ENCODE results near the gene ADAMTS17. TPM values are rescaled to one million over a fixed set of nuclear protein-coding genes. Genes with fewer than 3 reads are reported as not detected.

The ADAMTS17 gene
- total and polyA plus RNA-seq, 9 donors, result 3.1 to 8.2 (median 5.2) TPM

DNA sequence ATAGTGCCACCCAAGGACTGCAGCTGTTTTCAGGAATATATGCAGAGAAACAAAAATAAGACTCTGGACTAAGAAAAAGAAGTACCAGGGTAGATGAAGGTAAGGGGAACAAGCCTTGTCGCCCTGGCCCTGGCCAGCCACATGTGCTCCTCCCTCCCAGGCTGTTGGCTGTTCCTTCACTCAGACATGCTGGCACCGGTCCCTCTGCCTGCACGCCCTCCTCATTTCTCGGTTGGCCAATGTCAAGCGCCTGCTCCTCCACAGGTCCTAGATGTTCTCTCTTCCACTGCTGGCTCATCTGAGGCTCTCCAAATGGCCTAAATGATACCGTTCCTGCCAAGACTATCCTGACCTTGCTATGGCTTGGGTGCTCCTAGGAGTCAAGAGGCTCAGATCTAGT lies 320.1 kb downstream of the ADAMTS17 start:
- WGBS (ENCODE audit: insufficient coverage), result 83% methylated on average over 5 of the region's 6 CpGs
- Histone ChIP-seq H3K4me3 (ENCODE audit: low read length) (no peak overlapping the region), H3K27ac (ENCODE audit: low read length) (no peak overlapping the region), H3K36me3 (ENCODE audit: control insufficient read depth, insufficient read depth, low read length) (no peaks in the 10 kb centered on the region), H3K4me1 (ENCODE audit: control insufficient read depth, insufficient read depth, low read length) (peaks cover 33% of the 10 kb centered on the region), H3K27me3 (ENCODE audit: control insufficient read depth, insufficient read depth, low read length) (no peaks in the 10 kb centered on the region), H3K9me3 (replicated peaks; ENCODE audit: control insufficient read depth, low read depth, low read length) (peaks cover 3% of the 10 kb centered on the region)
- no peak for DNase-seq

DNA sequence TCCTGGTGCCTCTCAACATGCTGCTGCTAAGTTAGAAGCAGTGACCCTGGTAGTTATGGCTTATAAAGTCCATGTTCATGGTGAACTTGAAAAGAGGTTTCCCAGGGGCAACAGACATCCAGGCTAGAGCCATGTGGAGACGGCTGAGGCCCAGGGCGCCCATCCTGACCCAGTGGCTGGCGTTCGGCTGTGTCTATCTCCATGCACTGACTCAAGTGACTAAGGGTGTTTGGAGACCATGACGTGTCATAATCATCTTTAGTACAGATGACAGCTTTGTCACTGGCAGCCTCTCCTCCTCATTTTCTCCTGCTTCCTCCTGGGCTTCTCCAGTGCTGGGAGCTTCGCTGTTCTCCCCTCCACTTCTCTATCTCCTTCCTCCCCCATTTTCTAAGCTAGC lies 321.2 kb downstream of the ADAMTS17 start:
- no peak for DNase-seq
- H3K4me3 ChIP-seq (ENCODE audit: low read length), result no peak overlapping the region
- H3K27me3 ChIP-seq (ENCODE audit: control insufficient read depth, insufficient read depth, low read length), result no peaks in the 10 kb centered on the region
- peaks cover 33% of the 10 kb centered on the region for H3K4me1 ChIP-seq (ENCODE audit: control insufficient read depth, insufficient read depth, low read length)
- no peaks in the 10 kb centered on the region for H3K36me3 ChIP-seq (ENCODE audit: control insufficient read depth, insufficient read depth, low read length)
- H3K27ac ChIP-seq (ENCODE audit: low read length), result peak overlapping the region; percentile 13
- 83% methylated on average over 6 of the region's 6 CpGs for WGBS (ENCODE audit: insufficient coverage)
- H3K9me3 ChIP-seq (replicated peaks; ENCODE audit: control insufficient read depth, low read depth, low read length), result peaks cover 3% of the 10 kb centered on the region

DNA sequence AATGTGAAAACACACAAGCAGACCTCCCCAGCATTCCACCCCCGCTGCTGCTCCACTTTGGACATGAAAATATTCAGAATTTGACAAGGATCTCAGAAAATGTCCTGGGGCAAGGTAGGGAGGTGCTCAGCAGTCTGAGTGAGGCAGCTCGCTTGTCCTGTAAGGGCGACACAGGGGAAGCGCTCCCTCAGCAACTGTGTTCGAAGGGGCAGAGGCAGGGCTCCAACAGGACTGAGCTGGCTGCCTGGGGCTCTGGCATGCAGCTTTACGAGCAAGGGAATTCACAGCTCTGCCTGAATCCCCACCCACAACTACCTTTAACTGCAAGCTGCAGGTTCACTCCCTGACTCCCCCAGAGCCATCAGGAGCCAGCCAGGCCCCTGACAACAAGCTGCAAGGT lies 321.6 kb downstream of the ADAMTS17 start:
- Histone ChIP-seq H3K4me1 (ENCODE audit: control insufficient read depth, insufficient read depth, low read length) (peaks cover 33% of the 10 kb centered on the region), H3K36me3 (ENCODE audit: control insufficient read depth, insufficient read depth, low read length) (no peaks in the 10 kb centered on the region), H3K9me3 (replicated peaks; ENCODE audit: control insufficient read depth, low read depth, low read length) (peaks cover 3% of the 10 kb centered on the region), H3K27me3 (ENCODE audit: control insufficient read depth, insufficient read depth, low read length) (no peaks in the 10 kb centered on the region), H3K4me3 (ENCODE audit: low read length) (no peak overlapping the region), H3K27ac (ENCODE audit: low read length) (no peak overlapping the region)
- 61% methylated on average over 4 of the region's 6 CpGs for WGBS (ENCODE audit: insufficient coverage)
- DNase-seq, result no peak

DNA sequence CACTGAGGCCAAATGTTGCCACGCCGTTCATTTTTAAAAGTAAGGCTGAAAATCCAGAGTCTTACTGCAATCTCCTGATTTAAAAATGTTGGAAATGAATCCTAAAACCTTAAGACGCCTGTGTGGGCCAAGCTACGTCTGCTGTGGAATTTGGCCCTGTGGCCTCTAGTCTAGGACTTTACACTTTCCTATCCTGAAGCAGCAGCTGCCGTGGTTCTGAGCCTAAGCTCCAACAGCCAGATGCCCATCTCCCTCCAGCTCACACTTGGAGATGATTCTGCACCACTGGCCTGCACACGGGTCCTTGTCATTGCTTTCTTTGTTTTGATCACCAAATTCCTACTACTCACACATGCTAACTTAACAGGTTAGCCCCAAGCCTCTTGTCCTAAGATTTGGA lies 322.2 kb downstream of the ADAMTS17 start:
- 44% methylated on average over 6 of the region's 6 CpGs for WGBS (ENCODE audit: insufficient coverage)
- H3K9me3 ChIP-seq (replicated peaks; ENCODE audit: control insufficient read depth, low read depth, low read length), result peaks cover 3% of the 10 kb centered on the region

DNA sequence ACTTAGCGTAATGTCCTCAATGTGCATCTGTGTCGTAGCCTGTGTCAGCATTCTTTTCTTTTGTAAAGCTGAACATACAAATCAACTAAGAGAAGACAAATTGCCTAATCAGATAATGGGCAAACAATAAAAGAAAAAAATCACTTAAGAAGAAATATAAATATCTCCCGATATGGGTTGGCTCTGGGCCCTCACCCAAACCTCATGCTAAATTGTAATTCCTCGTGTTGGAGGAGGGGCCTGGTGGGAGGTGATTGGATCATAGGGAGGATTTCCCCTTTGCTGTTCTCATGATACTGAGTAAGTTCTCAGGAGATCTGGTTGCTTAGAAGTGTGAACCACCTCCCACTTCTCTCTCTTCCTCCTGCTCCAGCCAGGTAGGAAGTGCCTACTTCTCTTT lies 323.6 kb downstream of the ADAMTS17 start:
- 100% methylated on average over 1 of the region's 4 CpGs for WGBS (ENCODE audit: insufficient coverage)
- peaks cover 33% of the 10 kb centered on the region for H3K4me1 ChIP-seq (ENCODE audit: control insufficient read depth, insufficient read depth, low read length)
- DNase-seq, result no peak
- H3K36me3 ChIP-seq (ENCODE audit: control insufficient read depth, insufficient read depth, low read length), result no peaks in the 10 kb centered on the region
- peaks cover 3% of the 10 kb centered on the region for H3K9me3 ChIP-seq (replicated peaks; ENCODE audit: control insufficient read depth, low read depth, low read length)
- no peak overlapping the region for H3K4me3 ChIP-seq (ENCODE audit: low read length)
- no peaks in the 10 kb centered on the region for H3K27me3 ChIP-seq (ENCODE audit: control insufficient read depth, insufficient read depth, low read length)
- H3K27ac ChIP-seq (ENCODE audit: low read length), result no peak overlapping the region

More for the DNA sequence above, 322.2 kb downstream of the ADAMTS17 start:
- Histone ChIP-seq H3K4me1 (ENCODE audit: control insufficient read depth, insufficient read depth, low read length) (peaks cover 33% of the 10 kb centered on the region), H3K27ac (ENCODE audit: low read length) (no peak overlapping the region), H3K36me3 (ENCODE audit: control insufficient read depth, insufficient read depth, low read length) (no peaks in the 10 kb centered on the region), H3K27me3 (ENCODE audit: control insufficient read depth, insufficient read depth, low read length) (no peaks in the 10 kb centered on the region), H3K4me3 (ENCODE audit: low read length) (no peak overlapping the region)
- DNase-seq, result no peak

DNA sequence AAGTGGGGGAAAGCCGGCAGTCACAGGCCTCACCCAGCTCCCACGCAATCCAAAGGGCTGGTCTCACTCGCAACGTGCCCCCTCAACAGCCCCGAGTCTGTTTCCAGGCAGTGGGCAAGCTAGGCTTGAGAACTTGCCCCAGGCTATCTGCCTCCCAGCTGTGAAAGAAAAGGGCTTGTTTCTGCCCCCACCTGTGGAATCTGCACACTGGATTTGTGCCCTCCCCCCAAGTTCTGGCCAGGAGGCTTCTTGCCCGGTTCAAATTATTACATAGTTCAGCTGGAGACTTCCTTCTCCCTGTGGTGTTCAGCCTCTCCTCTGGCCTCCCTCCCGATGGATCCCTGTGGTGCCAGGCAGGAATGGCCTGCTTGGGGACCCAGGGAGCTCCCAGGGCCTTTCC lies 324.6 kb downstream of the ADAMTS17 start:
- no peak overlapping the region for H3K4me3 ChIP-seq (ENCODE audit: low read length)
- no peak overlapping the region for H3K27ac ChIP-seq (ENCODE audit: low read length)
- H3K27me3 ChIP-seq (ENCODE audit: control insufficient read depth, insufficient read depth, low read length), result no peaks in the 10 kb centered on the region
- no peaks in the 10 kb centered on the region for H3K36me3 ChIP-seq (ENCODE audit: control insufficient read depth, insufficient read depth, low read length)
- DNase-seq, result no peak
- H3K9me3 ChIP-seq (replicated peaks; ENCODE audit: control insufficient read depth, low read depth, low read length), result peaks cover 3% of the 10 kb centered on the region
- 84% methylated on average over 7 of the region's 7 CpGs for WGBS (ENCODE audit: insufficient coverage)
- peaks cover 29% of the 10 kb centered on the region for H3K4me1 ChIP-seq (ENCODE audit: control insufficient read depth, insufficient read depth, low read length)

DNA sequence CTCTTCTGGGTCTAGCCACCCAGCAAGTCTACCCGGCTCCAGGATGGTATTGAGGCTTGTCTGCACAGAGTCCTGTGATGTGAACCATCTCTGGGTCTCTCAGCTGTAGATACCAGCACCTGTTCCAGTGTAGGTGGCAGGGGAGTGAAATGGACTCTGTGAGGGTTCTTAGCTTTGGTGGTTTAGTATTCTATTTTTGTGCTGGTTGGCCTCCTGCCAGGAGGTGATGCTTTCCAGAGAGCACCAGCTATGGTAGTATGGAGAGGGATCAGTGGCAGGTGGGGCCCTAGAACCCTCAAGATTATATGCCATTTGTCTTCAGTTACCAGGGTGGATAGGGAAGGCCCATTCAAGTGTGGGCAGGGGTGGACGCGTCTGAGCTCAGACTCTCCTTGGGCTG lies 325.1 kb downstream of the ADAMTS17 start:
- DNase-seq, result no peak
- no peaks in the 10 kb centered on the region for H3K36me3 ChIP-seq (ENCODE audit: control insufficient read depth, insufficient read depth, low read length)
- WGBS (ENCODE audit: insufficient coverage), result 100% methylated on average over 3 of the region's 3 CpGs
- H3K4me1 ChIP-seq (ENCODE audit: control insufficient read depth, insufficient read depth, low read length), result peaks cover 24% of the 10 kb centered on the region
- no peak overlapping the region for H3K27ac ChIP-seq (ENCODE audit: low read length)
- peaks cover 3% of the 10 kb centered on the region for H3K9me3 ChIP-seq (replicated peaks; ENCODE audit: control insufficient read depth, low read depth, low read length)
- no peak overlapping the region for H3K4me3 ChIP-seq (ENCODE audit: low read length)
- no peaks in the 10 kb centered on the region for H3K27me3 ChIP-seq (ENCODE audit: control insufficient read depth, insufficient read depth, low read length)

DNA sequence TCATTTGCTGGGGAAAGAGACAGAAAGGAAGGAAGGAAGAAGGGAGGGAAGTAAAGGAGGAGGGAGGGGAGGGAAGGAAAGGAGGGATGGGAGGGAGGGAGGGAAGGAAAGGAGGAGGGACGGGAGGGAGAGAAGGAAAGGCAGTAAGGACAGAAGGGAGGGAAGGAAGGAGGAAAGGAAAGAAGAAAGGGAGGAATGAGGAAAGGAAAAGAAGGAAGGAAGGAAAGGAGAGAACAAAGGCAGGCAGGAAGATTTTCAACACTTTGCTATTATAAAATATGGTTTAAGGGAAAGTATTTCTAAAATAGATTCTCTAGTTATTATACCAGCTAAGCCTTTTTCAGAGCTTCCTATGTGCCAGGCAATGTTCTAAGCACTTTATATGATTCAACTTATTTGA lies 330.5 kb downstream of the ADAMTS17 start:
- Histone ChIP-seq H3K27me3 (ENCODE audit: control insufficient read depth, insufficient read depth, low read length) (no peaks in the 10 kb centered on the region), H3K4me1 (ENCODE audit: control insufficient read depth, insufficient read depth, low read length) (peaks cover 8% of the 10 kb centered on the region), H3K36me3 (ENCODE audit: control insufficient read depth, insufficient read depth, low read length) (no peaks in the 10 kb centered on the region), H3K4me3 (ENCODE audit: low read length) (no peak overlapping the region), H3K27ac (ENCODE audit: low read length) (no peak overlapping the region), H3K9me3 (replicated peaks; ENCODE audit: control insufficient read depth, low read depth, low read length) (no peaks in the 10 kb centered on the region)
- WGBS (ENCODE audit: insufficient coverage), result 67% methylated on average over 1 of the region's 1 CpG
- no peak for DNase-seq

DNA sequence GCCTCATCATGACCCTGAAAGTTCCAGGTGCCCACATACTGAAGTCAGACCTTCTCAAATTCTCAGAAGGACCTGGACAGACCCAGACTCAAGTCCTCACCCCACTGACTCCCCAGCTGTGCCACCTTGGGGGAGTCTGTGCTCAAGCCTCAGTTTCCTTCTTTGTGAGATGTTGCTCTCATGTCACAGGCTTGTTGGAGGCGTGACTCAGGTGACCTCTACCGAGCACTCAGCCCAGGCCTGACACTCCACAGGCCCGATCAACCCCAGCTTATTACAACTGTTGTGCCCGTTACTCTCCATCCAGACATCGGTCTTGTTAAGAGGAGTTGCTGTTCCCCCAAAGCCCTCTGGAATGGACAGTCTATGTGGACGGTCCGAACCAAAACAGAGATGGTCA lies 332.4 kb downstream of the ADAMTS17 start:
- Histone ChIP-seq H3K27me3 (ENCODE audit: control insufficient read depth, insufficient read depth, low read length) (no peaks in the 10 kb centered on the region), H3K9me3 (replicated peaks; ENCODE audit: control insufficient read depth, low read depth, low read length) (no peaks in the 10 kb centered on the region), H3K36me3 (ENCODE audit: control insufficient read depth, insufficient read depth, low read length) (no peaks in the 10 kb centered on the region), H3K4me3 (ENCODE audit: low read length) (no peak overlapping the region), H3K27ac (ENCODE audit: low read length) (no peak overlapping the region), H3K4me1 (ENCODE audit: control insufficient read depth, insufficient read depth, low read length) (peaks cover 8% of the 10 kb centered on the region)
- no peak for DNase-seq
- WGBS (ENCODE audit: insufficient coverage), result 93% methylated on average over 3 of the region's 7 CpGs

DNA sequence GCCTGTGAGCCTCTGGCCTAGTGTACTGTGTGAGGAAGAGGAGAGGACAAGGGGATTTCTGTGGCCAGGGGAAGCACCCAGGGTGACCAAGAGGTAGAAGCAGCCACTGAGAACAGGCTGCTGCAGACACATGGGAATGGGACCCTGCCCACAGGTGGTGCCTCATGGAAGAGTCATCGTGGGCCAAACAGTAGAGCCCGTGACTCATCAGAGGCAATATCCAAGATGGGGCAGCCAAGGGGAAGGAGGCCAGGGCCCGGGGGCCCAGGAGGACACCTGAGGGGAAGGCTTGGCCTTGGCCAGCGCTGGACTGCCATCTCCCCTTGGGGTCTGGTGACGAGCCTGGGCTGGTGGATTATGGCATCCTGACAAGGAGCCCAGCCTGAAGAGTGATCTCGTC lies 333.5 kb downstream of the ADAMTS17 start:
- 84% methylated on average over 4 of the region's 6 CpGs for WGBS (ENCODE audit: insufficient coverage)
- no peaks in the 10 kb centered on the region for H3K36me3 ChIP-seq (ENCODE audit: control insufficient read depth, insufficient read depth, low read length)
- no peaks in the 10 kb centered on the region for H3K9me3 ChIP-seq (replicated peaks; ENCODE audit: control insufficient read depth, low read depth, low read length)
- no peak for DNase-seq
- H3K4me3 ChIP-seq (ENCODE audit: low read length), result no peak overlapping the region
- no peak overlapping the region for H3K27ac ChIP-seq (ENCODE audit: low read length)
- no peaks in the 10 kb centered on the region for H3K27me3 ChIP-seq (ENCODE audit: control insufficient read depth, insufficient read depth, low read length)
- peaks cover 8% of the 10 kb centered on the region for H3K4me1 ChIP-seq (ENCODE audit: control insufficient read depth, insufficient read depth, low read length)

DNA sequence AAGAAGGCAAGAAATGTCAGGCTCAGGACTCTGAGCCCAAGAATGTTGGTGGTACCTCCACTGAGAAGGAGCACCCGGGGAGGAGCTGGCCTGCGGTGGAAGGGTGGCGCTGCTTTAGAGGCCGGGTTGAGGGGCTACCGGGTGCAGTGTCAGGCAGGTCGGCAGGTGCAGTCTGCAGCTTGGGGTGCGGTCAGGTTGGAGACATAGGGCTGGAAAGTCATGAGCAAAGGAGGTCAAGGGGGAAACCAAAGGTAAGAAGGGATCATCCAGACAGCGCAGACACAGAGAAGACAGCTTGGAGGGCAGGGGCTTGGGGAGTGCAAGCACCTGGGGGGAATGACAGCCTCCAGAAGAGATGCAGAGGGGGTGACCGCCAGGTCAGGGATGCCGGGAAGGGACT lies 334.2 kb downstream of the ADAMTS17 start:
- Histone ChIP-seq H3K27ac (ENCODE audit: low read length) (no peak overlapping the region), H3K4me3 (ENCODE audit: low read length) (no peak overlapping the region), H3K36me3 (ENCODE audit: control insufficient read depth, insufficient read depth, low read length) (no peaks in the 10 kb centered on the region), H3K9me3 (replicated peaks; ENCODE audit: control insufficient read depth, low read depth, low read length) (no peaks in the 10 kb centered on the region), H3K4me1 (ENCODE audit: control insufficient read depth, insufficient read depth, low read length) (peaks cover 8% of the 10 kb centered on the region), H3K27me3 (ENCODE audit: control insufficient read depth, insufficient read depth, low read length) (peaks cover 2% of the 10 kb centered on the region)
- 88% methylated on average over 10 of the region's 10 CpGs for WGBS (ENCODE audit: insufficient coverage)
- no peak for DNase-seq
